ENCODE measurements around the gene MRPL22.

- TF ChIP-seq EZH2 (IDR thresholded peaks at IDR 0.05; ENCODE audit: insufficient read depth, poor library complexity, severe bottlenecking) (no peak), EZH2phosphoT487 (IDR thresholded peaks at IDR 0.05; ENCODE audit: insufficient read depth, low read depth) (no peak)
Observed at GRCh38 chr5:154923441-154924430, 17.1 kb upstream of the MRPL22 start.

Measured in GM23248 (cell line).